ENCODE results near the gene ANGPTL4.
"Not testable (repeated sequence)": the region's sequence is repeated elsewhere in the genome, so short reads cannot be mapped to it uniquely, and the experiment has no call there.

The ANGPTL4 gene

GRCh38 chr19:8335343-8336071, 28.4 kb upstream of the ANGPTL4 start:
- H3K27me3 ChIP-seq (ENCODE audit: control insufficient read depth, insufficient read depth, low read length, poor library complexity, severe bottlenecking), result peaks cover 75% of the 10 kb centered on the region
- WGBS, 2 experiments, result 8% methylated on average over 79 of the region's 79 CpGs
- H3K9me3 ChIP-seq (ENCODE audit: control insufficient read depth, low read length), result no peaks in the 10 kb centered on the region
- peak overlapping the region; percentile 26 for H3K4me3 ChIP-seq (ENCODE audit: insufficient read depth, low read depth, low read length)
- no peaks in the 10 kb centered on the region for H3K4me1 ChIP-seq (ENCODE audit: control insufficient read depth, insufficient read depth, low read length)
- H3K36me3 ChIP-seq (ENCODE audit: control insufficient read depth, insufficient read depth, low read length), result no peaks in the 10 kb centered on the region
- no peak overlapping the region for H3K27ac ChIP-seq (ENCODE audit: insufficient read depth, low read depth, low read length, poor library complexity, severe bottlenecking)

GRCh38 chr19:8336072-8336569, 27.8 kb upstream of the ANGPTL4 start:
- H3K36me3 ChIP-seq (ENCODE audit: control insufficient read depth, insufficient read depth, low read length), result no peaks in the 10 kb centered on the region
- no peaks in the 10 kb centered on the region for H3K4me1 ChIP-seq (ENCODE audit: control insufficient read depth, insufficient read depth, low read length)
- H3K27ac ChIP-seq (ENCODE audit: insufficient read depth, low read depth, low read length, poor library complexity, severe bottlenecking), result no peak overlapping the region
- peaks cover 81% of the 10 kb centered on the region for H3K27me3 ChIP-seq (ENCODE audit: control insufficient read depth, insufficient read depth, low read length, poor library complexity, severe bottlenecking)
- H3K4me3 ChIP-seq (ENCODE audit: insufficient read depth, low read depth, low read length), result no peak overlapping the region
- no peaks in the 10 kb centered on the region for H3K9me3 ChIP-seq (ENCODE audit: control insufficient read depth, low read length)
- 79% methylated on average over 23 to 27 of the region's 27 CpGs for WGBS, 2 experiments

- Histone ChIP-seq H3K9me3 (ENCODE audit: control insufficient read depth, low read length) (no peaks in the 10 kb centered on the region), H3K4me1 (ENCODE audit: control insufficient read depth, insufficient read depth, low read length) (no peaks in the 10 kb centered on the region), H3K4me3 (ENCODE audit: insufficient read depth, low read depth, low read length) (no peak overlapping the region), H3K27ac (ENCODE audit: insufficient read depth, low read depth, low read length, poor library complexity, severe bottlenecking) (no peak overlapping the region), H3K36me3 (ENCODE audit: control insufficient read depth, insufficient read depth, low read length) (no peaks in the 10 kb centered on the region), H3K27me3 (ENCODE audit: control insufficient read depth, insufficient read depth, low read length, poor library complexity, severe bottlenecking) (peaks cover 81% of the 10 kb centered on the region)
- 87 to 89% methylated on average over 8 of the region's 8 CpGs for WGBS, 2 experiments
These were observed 27.3 kb upstream of the ANGPTL4 start for GRCh38 chr19:8336660-8337059.

GRCh38 chr19:8337728-8338127, 26.2 kb upstream of the ANGPTL4 start:
- 94 to 96% methylated on average over 7 of the region's 7 CpGs for WGBS, 2 experiments
- H3K9me3 ChIP-seq (ENCODE audit: control insufficient read depth, low read length), result no peaks in the 10 kb centered on the region
- no peaks in the 10 kb centered on the region for H3K4me1 ChIP-seq (ENCODE audit: control insufficient read depth, insufficient read depth, low read length)
- no peaks in the 10 kb centered on the region for H3K36me3 ChIP-seq (ENCODE audit: control insufficient read depth, insufficient read depth, low read length)
- H3K4me3 ChIP-seq (ENCODE audit: insufficient read depth, low read depth, low read length), result no peak overlapping the region
- peaks cover 81% of the 10 kb centered on the region for H3K27me3 ChIP-seq (ENCODE audit: control insufficient read depth, insufficient read depth, low read length, poor library complexity, severe bottlenecking)
- no peak overlapping the region for H3K27ac ChIP-seq (ENCODE audit: insufficient read depth, low read depth, low read length, poor library complexity, severe bottlenecking)

- Histone ChIP-seq H3K4me1 (ENCODE audit: control insufficient read depth, insufficient read depth, low read length) (no peaks in the 10 kb centered on the region), H3K4me3 (ENCODE audit: insufficient read depth, low read depth, low read length) (no peak overlapping the region), H3K27ac (ENCODE audit: insufficient read depth, low read depth, low read length, poor library complexity, severe bottlenecking) (no peak overlapping the region), H3K9me3 (ENCODE audit: control insufficient read depth, low read length) (no peaks in the 10 kb centered on the region), H3K27me3 (ENCODE audit: control insufficient read depth, insufficient read depth, low read length, poor library complexity, severe bottlenecking) (peaks cover 81% of the 10 kb centered on the region), H3K36me3 (ENCODE audit: control insufficient read depth, insufficient read depth, low read length) (no peaks in the 10 kb centered on the region)
- 70 to 73% methylated on average over 6 of the region's 6 CpGs for WGBS, 2 experiments
These were observed 25.1 kb upstream of the ANGPTL4 start for GRCh38 chr19:8338835-8339234.

GRCh38 chr19:8340341-8341096, 23.4 kb upstream of the ANGPTL4 start:
- Histone ChIP-seq H3K4me1 (ENCODE audit: control insufficient read depth, insufficient read depth, low read length) (no peaks in the 10 kb centered on the region), H3K4me3 (ENCODE audit: insufficient read depth, low read depth, low read length) (no peak overlapping the region), H3K27me3 (ENCODE audit: control insufficient read depth, insufficient read depth, low read length, poor library complexity, severe bottlenecking) (peaks cover 79% of the 10 kb centered on the region), H3K9me3 (ENCODE audit: control insufficient read depth, low read length) (no peaks in the 10 kb centered on the region), H3K36me3 (ENCODE audit: control insufficient read depth, insufficient read depth, low read length) (no peaks in the 10 kb centered on the region), H3K27ac (ENCODE audit: insufficient read depth, low read depth, low read length, poor library complexity, severe bottlenecking) (no peak overlapping the region)
- 63 to 65% methylated on average over 15 of the region's 15 CpGs for WGBS, 2 experiments

- H3K36me3 ChIP-seq (ENCODE audit: control insufficient read depth, insufficient read depth, low read length); H3K4me3 ChIP-seq (ENCODE audit: insufficient read depth, low read depth, low read length); H3K4me1 ChIP-seq (ENCODE audit: control insufficient read depth, insufficient read depth, low read length); H3K27ac ChIP-seq (ENCODE audit: insufficient read depth, low read depth, low read length, poor library complexity, severe bottlenecking); H3K9me3 ChIP-seq (ENCODE audit: control insufficient read depth, low read length): not testable (repeated sequence)
- peaks cover 69% of the 10 kb centered on the region for H3K27me3 ChIP-seq (ENCODE audit: control insufficient read depth, insufficient read depth, low read length, poor library complexity, severe bottlenecking)
- 84 to 88% methylated on average over 4 of the region's 4 CpGs for WGBS, 2 experiments
These were observed 22.5 kb upstream of the ANGPTL4 start for GRCh38 chr19:8341504-8341903.

GRCh38 chr19:8342316-8342683, 21.7 kb upstream of the ANGPTL4 start:
- no peak overlapping the region for H3K27ac ChIP-seq (ENCODE audit: insufficient read depth, low read depth, low read length, poor library complexity, severe bottlenecking)
- H3K27me3 ChIP-seq (ENCODE audit: control insufficient read depth, insufficient read depth, low read length, poor library complexity, severe bottlenecking), result peaks cover 65% of the 10 kb centered on the region
- H3K36me3 ChIP-seq (ENCODE audit: control insufficient read depth, insufficient read depth, low read length), result no peaks in the 10 kb centered on the region
- H3K4me3 ChIP-seq (ENCODE audit: insufficient read depth, low read depth, low read length), result no peak overlapping the region
- H3K9me3 ChIP-seq (ENCODE audit: control insufficient read depth, low read length), result no peaks in the 10 kb centered on the region
- 59 to 63% methylated on average over 14 of the region's 14 CpGs for WGBS, 2 experiments
- H3K4me1 ChIP-seq (ENCODE audit: control insufficient read depth, insufficient read depth, low read length), result no peaks in the 10 kb centered on the region

- Histone ChIP-seq H3K9me3 (ENCODE audit: control insufficient read depth, low read length) (no peaks in the 10 kb centered on the region), H3K36me3 (ENCODE audit: control insufficient read depth, insufficient read depth, low read length) (no peaks in the 10 kb centered on the region), H3K4me3 (ENCODE audit: insufficient read depth, low read depth, low read length) (peak within 1 kb of the TSS; percentile 30), H3K27ac (ENCODE audit: insufficient read depth, low read depth, low read length, poor library complexity, severe bottlenecking) (no peak within 1 kb of the TSS), H3K27me3 (ENCODE audit: control insufficient read depth, insufficient read depth, low read length, poor library complexity, severe bottlenecking) (peaks cover 60% of the 10 kb centered on the region), H3K4me1 (ENCODE audit: control insufficient read depth, insufficient read depth, low read length) (no peaks in the 10 kb centered on the region)
- WGBS, 2 experiments, result 11% methylated on average over 65 of the region's 65 CpGs
These were observed 21.1 kb upstream of the ANGPTL4 start, which contains the start of gene KANK3 for GRCh38 chr19:8342684-8343482. KANK3 (minus strand) TSS chr19:8343262; CDS start chr19:8337828, 5,434 bp downstream.

GRCh38 chr19:8343483-8343844, 20.5 kb upstream of the ANGPTL4 start:
- Histone ChIP-seq H3K4me1 (ENCODE audit: control insufficient read depth, insufficient read depth, low read length) (no peaks in the 10 kb centered on the region), H3K36me3 (ENCODE audit: control insufficient read depth, insufficient read depth, low read length) (no peaks in the 10 kb centered on the region), H3K9me3 (ENCODE audit: control insufficient read depth, low read length) (no peaks in the 10 kb centered on the region), H3K27ac (ENCODE audit: insufficient read depth, low read depth, low read length, poor library complexity, severe bottlenecking) (no peak overlapping the region), H3K4me3 (ENCODE audit: insufficient read depth, low read depth, low read length) (no peak overlapping the region), H3K27me3 (ENCODE audit: control insufficient read depth, insufficient read depth, low read length, poor library complexity, severe bottlenecking) (peaks cover 57% of the 10 kb centered on the region)
- 59% methylated on average over 11 of the region's 11 CpGs for WGBS, 2 experiments

All from ectodermal cell (in vitro differentiated cells).